GM21737 (cell line): ENCODE data around the gene CFAP210.
"Not testable (repeated sequence)": the region's sequence is repeated elsewhere in the genome, so short reads cannot be mapped to it uniquely, and the experiment has no call there.

Source experiments
- ATAC-seq: cut with Tn5 transposase; IDR thresholded peaks from one replicate; pipeline ENCODE4 v1.9.1; 2021; ENCODE audit warnings: mild to moderate bottlenecking, moderate library complexity; ENCODE audit not compliant: unreplicated experiment

Gene CFAP210

GRCh38 chr2:169636440-169637097, 57.6 kb downstream of the CFAP210 start:
- no peak for ATAC-seq

GRCh38 chr2:169625781-169626180, 68.4 kb downstream of the CFAP210 start:
- no peak for ATAC-seq

DNA sequence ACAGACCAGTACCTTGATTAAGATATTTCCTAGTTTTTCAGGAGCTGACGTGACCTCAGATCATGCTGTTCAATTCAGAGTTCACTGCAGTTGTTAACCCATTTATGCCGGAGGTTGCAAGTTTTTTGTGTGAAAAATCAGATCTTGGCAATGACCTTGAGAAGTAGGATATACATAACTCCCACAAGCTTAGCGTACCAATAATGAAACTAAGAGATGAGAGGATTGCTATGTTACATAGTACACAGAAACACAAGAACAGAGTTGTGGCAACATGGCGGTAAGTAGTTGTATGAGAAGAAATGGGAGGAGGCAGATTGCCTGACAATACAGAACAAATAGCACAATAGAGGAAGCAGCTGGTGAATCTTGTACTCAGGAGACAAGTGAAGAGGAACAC, 71.0 kb downstream of the CFAP210 start:
- ATAC-seq, result no peak

DNA sequence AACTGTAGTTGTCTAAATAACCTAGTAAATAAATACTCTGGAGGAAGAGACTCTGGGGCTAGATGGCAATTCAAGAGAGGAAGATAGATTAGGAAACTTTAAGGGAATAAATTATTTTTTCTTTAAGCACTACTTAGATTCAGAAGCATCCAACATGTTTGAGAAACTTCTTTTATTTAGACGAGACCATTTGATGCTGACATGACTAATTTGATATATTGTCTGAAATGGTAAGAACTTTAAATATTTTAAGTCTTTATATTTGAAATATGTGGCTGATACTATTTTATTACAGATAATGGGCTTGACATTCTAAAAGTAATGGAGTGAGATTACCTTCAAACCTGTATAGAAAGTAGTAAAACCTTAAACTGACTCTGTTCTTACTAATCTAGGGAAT, 73.7 kb downstream of the CFAP210 start:
- no peak for ATAC-seq

DNA sequence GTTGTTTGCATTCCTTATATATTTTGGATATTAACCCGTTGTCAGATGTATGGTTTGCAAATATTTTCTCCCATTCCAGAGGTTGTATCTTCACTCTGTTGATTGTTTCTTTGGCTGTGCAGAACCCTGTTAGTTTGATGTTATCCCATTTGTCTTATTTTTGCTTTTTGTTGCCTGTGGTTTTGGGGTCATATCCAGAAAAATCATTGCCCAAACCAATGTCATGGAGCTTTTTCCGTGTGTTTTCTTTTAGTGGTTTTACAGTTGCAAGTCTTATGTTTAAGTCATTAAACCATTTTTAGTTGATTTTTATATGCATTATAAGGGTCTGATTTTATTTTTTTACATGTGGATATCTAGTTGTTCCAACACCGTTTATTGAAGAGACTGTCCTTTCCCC, 74.3 kb downstream of the CFAP210 start:
- ATAC-seq, result no peak

DNA sequence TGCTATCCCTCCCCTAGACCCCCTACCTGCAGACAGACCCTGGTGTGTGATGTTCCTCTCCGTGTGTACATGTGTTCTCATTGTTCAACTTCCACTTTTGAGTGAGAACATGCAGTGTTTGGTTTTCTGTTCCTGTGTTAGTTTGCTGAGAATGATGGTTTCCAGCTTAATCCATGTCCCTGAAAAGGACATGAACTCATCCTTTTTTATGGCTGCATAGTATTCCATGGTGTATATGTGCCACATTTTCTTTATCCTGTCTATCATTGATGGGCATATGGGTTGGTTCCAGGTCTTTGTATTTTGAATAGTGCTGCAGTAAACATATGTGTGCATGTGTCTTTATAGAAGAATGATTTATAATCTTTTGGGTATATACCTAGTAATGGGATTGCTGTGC, 78.2 kb downstream of the CFAP210 start:
- ATAC-seq, result not testable (repeated sequence)

DNA sequence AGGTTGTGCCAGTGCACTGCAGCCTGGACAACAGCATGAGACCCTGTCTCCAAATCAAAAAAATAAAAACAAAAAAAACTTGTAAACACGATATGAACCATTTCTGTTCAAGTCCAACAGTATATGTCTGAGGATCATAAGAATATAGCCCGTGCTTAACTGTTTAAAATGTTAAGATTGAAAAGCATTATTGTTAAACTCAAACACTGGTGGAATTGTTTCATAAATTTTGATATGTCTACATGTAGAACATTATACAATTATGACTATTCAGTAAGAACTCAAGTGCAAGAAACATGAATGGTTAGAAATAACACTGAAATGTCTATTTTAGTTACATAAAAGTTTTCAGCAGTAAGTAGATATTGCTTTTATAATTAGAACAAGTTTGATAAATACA, 80.3 kb downstream of the CFAP210 start:
- no peak for ATAC-seq

DNA sequence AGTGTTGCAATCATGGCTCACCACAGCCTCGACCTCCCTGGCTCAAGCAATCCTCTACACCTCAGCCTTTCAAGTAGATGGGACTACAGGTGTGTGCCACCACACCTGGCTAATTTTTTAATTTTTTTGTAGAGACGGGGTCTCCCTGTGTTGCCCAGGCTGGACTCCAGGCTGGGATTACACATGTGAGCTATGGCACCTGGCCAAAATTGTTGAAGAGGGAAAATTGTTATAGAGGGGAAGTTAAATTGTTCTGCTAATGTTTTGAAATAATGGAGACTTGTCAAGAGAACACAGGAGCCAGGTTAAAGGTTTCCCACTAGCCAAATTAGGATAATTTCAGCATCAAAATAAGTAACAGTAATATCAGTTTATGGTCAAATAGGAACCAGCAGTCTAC, 84.9 kb downstream of the CFAP210 start:
- no peak for ATAC-seq

DNA sequence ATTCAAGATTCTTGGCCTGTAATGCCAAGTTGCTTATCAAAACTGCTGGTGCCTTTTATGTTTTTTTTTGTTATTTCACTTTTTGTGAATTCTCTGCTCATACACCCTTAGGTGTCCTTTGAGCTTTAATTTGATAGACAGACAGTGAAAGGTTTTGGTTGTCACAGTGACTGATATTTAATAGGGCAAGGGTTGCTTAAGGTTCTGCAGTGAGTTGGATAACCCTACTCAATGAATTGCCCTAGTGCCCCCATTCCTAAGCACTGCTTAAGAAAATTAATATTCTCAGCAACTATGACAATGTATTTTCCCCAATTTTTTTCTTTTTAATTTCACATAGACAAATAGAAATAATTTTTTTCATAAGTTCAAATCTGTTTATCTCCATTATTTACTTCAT, 94.6 kb downstream of the CFAP210 start:
- ATAC-seq, result no peak

DNA sequence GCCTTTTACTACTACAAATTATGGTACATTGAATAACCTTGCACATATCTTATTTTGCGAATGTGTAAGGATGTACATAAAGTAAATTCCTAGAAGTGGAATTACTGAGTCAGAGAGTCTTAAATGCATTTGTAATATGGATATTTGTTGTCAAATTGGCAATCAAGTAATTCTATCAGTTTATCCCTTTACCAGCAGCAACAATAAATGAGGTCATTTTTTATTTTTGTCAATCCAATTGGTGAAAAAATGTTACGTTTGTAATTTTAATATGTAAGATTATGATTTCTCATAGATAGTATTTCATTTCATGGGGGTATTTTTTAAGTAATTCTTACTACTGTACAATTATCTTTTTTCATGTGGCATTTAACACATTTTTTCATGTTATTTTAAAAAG, 95.2 kb downstream of the CFAP210 start:
- ATAC-seq, result no peak

- ATAC-seq, result not testable (repeated sequence)
Observed at GRCh38 chr2:169596546-169596945, 97.7 kb downstream of the CFAP210 start.
